Liver (tissue), 9 donors: ENCODE measurements around the gene MAP3K10. TPM values are rescaled to one million over a fixed set of nuclear protein-coding genes. Genes with fewer than 3 reads are reported as not detected.

ENCODE experiments used
- DNase-seq: peaks from one replicate; pipeline ENCODE4 v3.0.0-alpha.2; 2017; ENCODE audit warnings: low spot score
- H3K27ac ChIP-seq, 2 donors: one replicate each; pipeline ENCODE4 v1.7.0; 2013; ENCODE audit warnings: inconsistent platforms in 2 of 2, low read length in 2 of 2, control low read depth in 1 of 2, low read depth in 1 of 2, mild to moderate bottlenecking in 1 of 2
- H3K27me3 ChIP-seq, 4 donors: one replicate each; pipeline versions ENCODE4 v1.6.1 to v1.7.0; 2013; ENCODE audit warnings: low read length in 3 of 4, inconsistent platforms in 1 of 4, mild to moderate bottlenecking in 1 of 4, moderate library complexity in 1 of 4; ENCODE audit not compliant: control insufficient read depth in 4 of 4, insufficient read depth in 4 of 4
- H3K36me3 ChIP-seq, 4 donors: one replicate each; pipeline versions ENCODE4 v1.6.1 to v1.7.0; 2013; ENCODE audit warnings: low read length in 3 of 4, mild to moderate bottlenecking in 3 of 4, low read depth in 1 of 4, moderate library complexity in 1 of 4; ENCODE audit not compliant: control insufficient read depth in 4 of 4, insufficient read depth in 3 of 4
- H3K4me1 ChIP-seq, 4 donors: one replicate each; pipeline versions ENCODE4 v1.6.1 to v1.7.0; 2013; ENCODE audit warnings: low read length in 3 of 4, mild to moderate bottlenecking in 3 of 4, moderate library complexity in 1 of 4; ENCODE audit not compliant: control insufficient read depth in 4 of 4, insufficient read depth in 4 of 4
- H3K4me3 ChIP-seq, 3 donors: one replicate each; pipeline versions ENCODE4 v1.6.1 to v1.7.0; 2013; ENCODE audit warnings: low read length in 3 of 3, control low read depth in 1 of 3, low read depth in 1 of 3, mild to moderate bottlenecking in 1 of 3
- H3K9ac ChIP-seq, 2 donors: one replicate each; pipeline ENCODE4 v1.7.0; 2013; ENCODE audit warnings: low read length in 2 of 2, mild to moderate bottlenecking in 2 of 2, moderate library complexity in 2 of 2, control low read depth in 1 of 2, low read depth in 1 of 2
- H3K9me3 ChIP-seq, 4 donors: one replicate each; pipeline versions ENCODE4 v1.6.1 to v1.7.0; 2013; ENCODE audit warnings: low read length in 3 of 4; ENCODE audit not compliant: control insufficient read depth in 4 of 4
- ATF3 ChIP-seq: IDR thresholded peaks from 2 replicates; pipeline ENCODE4 v1.6.1; 2016; ENCODE audit warnings: antibody characterized with exemption
- EGR1 ChIP-seq, 2 donors: IDR thresholded peaks; 2 replicates each; pipeline ENCODE4 v1.6.1; 2016 to 2018; ENCODE audit warnings: antibody characterized with exemption in 2 of 2, low read depth in 2 of 2
- FOXA2 ChIP-seq: IDR thresholded peaks from 2 replicates; pipeline ENCODE4 v1.6.1; 2016; ENCODE audit warnings: antibody characterized with exemption
- GABPA ChIP-seq, 2 donors: IDR thresholded peaks in 1 of 2; conservative IDR thresholded peaks in 1 of 2; 2 replicates each; pipeline ENCODE4 v1.6.1; 2016; ENCODE audit warnings: antibody characterized with exemption in 2 of 2, mild to moderate bottlenecking in 1 of 2, moderate library complexity in 1 of 2
- HNF4A ChIP-seq, 2 donors: conservative IDR thresholded peaks; 2 replicates each; pipeline ENCODE4 v1.6.1; 2016; ENCODE audit warnings: antibody characterized with exemption in 2 of 2, mild to moderate bottlenecking in 2 of 2
- HNF4G ChIP-seq: IDR thresholded peaks from 2 replicates; pipeline ENCODE4 v1.6.1; 2016; ENCODE audit warnings: antibody characterized with exemption
- MAX ChIP-seq: IDR thresholded peaks from 2 replicates; pipeline ENCODE4 v1.6.1; 2016; ENCODE audit warnings: antibody characterized with exemption
- NR2F2 ChIP-seq: IDR thresholded peaks from 2 replicates; pipeline ENCODE4 v1.6.1; 2016; ENCODE audit warnings: antibody characterized with exemption
- RAD21 ChIP-seq, 2 donors: IDR thresholded peaks; 2 replicates each; pipeline ENCODE4 v1.6.1; 2016; ENCODE audit warnings: antibody characterized with exemption in 2 of 2, mild to moderate bottlenecking in 2 of 2
- REST ChIP-seq: IDR thresholded peaks from 2 replicates; pipeline ENCODE4 v1.6.1; 2016; ENCODE audit warnings: antibody characterized with exemption, mild to moderate bottlenecking
- RXRA ChIP-seq, 2 donors: IDR thresholded peaks; 2 replicates each; pipeline ENCODE4 v1.6.1; 2017 to 2018; ENCODE audit warnings: antibody characterized with exemption in 2 of 2, mild to moderate bottlenecking in 1 of 2
- SP1 ChIP-seq: IDR thresholded peaks from 2 replicates; pipeline ENCODE4 v1.6.1; 2018; ENCODE audit warnings: antibody characterized with exemption, mild to moderate bottlenecking
- TAF1 ChIP-seq: conservative IDR thresholded peaks from 2 replicates; pipeline ENCODE4 v1.6.1; 2016; ENCODE audit warnings: antibody characterized with exemption, mild to moderate bottlenecking
- YY1 ChIP-seq: IDR thresholded peaks from 2 replicates; pipeline ENCODE4 v1.6.1; 2016; ENCODE audit warnings: antibody characterized with exemption, mild to moderate bottlenecking
- WGBS: extraction: QIAGEN DNeasy Blood & Tissue Kit; methylation state at CpG from one replicate; pipeline ENCODE4 v1.1.7; 2013; 5-methylcytosine and 5-hydroxymethylcytosine counted together
- polyA plus RNA-seq, 2 donors: library from polyadenylated mRNA; stranded (reverse) in 1 of 2; unstranded in 1 of 2; fragments of 200-250 nt in 1 of 2; fragments of >200 nt in 1 of 2; fragmentation: Nextera tagmentation in 1 of 2; extraction: Ambion mirVana in 1 of 2; gene quantifications; one replicate each; pipeline versions ENCODE4 v1.2.1 to v1.2.3, GENCODE V29; 2013 to 2015
- total RNA-seq, 2 donors: library from RNA; depleted of rRNA; stranded (reverse); fragments of >200 nt; gene quantifications; one replicate each; pipeline ENCODE4 v1.2.3, GENCODE V29; 2014
- TF ChIP-seq, protein P1 (sequence below): IDR thresholded peaks from 2 replicates; pipeline ENCODE4 v1.6.1; 2016; ENCODE audit warnings: antibody characterized with exemption
- donor health status: healthy.
- donor health status: healthy.
- donor health status: healthy.
- donor health status: healthy.
- donor health status: healthy.

The MAP3K10 gene
- total and polyA plus RNA-seq, 4 donors = 0.65 to 3.9 (median 2.1) TPM

GRCh38 chr19:40263440-40264313 lies 72.5 kb downstream of the MAP3K10 start:
- no peak for DNase-seq
- TF ChIP-seq HNF4A (conservative IDR thresholded peaks at IDR 0.05) (no peak), ATF3 (no peak), EGR1 (IDR thresholded peaks at IDR 0.05; ENCODE audit: low read depth in 2 of 2) (no peak), HNF4G (no peak), RAD21 (IDR thresholded peaks at IDR 0.05) (no peak), YY1 (no peak)
- H3K9me3 ChIP-seq = no peaks in the 10 kb centered on the region
- peaks cover 1 to 25% (median 14%) of the 10 kb centered on the region in 4 donors for H3K36me3 ChIP-seq
- 94% methylated on average over 24 of the region's 24 CpGs for WGBS
- no peak overlapping the region for H3K4me3 ChIP-seq
- no peaks in the 10 kb centered on the region for H3K27me3 ChIP-seq
- no peak overlapping the region for H3K27ac ChIP-seq
- H3K9ac ChIP-seq = no peak overlapping the region
- H3K4me1 ChIP-seq = peaks cover 0 to 19% (median 5%) of the 10 kb centered on the region in 4 donors

DNA sequence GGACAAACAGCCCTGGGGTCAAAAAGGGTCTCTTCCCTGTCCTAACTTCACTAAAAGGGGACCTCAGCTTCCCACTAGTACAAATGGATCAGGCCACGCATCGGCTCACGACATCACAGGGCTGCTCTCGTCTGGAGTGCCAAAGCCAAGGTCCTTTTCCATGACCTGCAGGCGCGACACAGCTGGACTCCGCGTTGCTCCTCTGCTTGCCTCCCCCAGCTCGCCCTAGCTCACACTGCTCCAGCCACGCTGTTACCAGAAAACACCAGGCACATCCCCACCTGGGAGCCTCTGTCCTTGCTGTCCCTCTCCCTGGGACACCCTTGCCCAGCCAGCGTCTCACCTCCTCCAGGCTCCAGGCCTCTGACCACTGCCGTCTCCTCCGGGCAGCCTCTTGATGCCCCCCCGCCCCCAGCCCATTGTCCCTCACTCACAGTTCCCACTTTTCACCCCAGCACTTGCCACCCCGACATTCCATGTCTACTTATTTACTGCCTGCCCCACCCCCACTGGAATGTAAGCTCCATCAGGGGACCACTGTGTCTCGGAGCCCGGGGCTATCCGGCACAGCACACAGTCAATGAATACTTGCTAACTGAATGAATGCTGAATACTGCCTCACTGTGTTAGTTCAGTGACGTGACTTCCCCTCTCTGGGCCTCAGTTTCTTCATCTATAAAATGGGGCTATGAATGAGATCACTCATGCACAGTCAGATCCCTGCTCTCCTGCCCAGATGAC lies 73.3 kb downstream of the MAP3K10 start:
- H3K36me3 ChIP-seq = peaks cover 1 to 25% (median 14%) of the 10 kb centered on the region in 4 donors
- WGBS = 85% methylated on average over 19 of the region's 19 CpGs
- H3K9me3 ChIP-seq = no peaks in the 10 kb centered on the region
- H3K4me3 ChIP-seq = no peak overlapping the region
- TF ChIP-seq REST (no peak), NR2F2 (no peak), SP1 (no peak), FOXA2 (no peak), ATF3 (no peak), GABPA (IDR thresholded peaks at IDR 0.05 in 1 of 2, conservative IDR thresholded peaks at IDR 0.05 in 1 of 2) (no peak), MAX (no peak), TAF1 (no peak), RXRA (IDR thresholded peaks at IDR 0.05) (no peak), EGR1 (IDR thresholded peaks at IDR 0.05; ENCODE audit: low read depth in 2 of 2) (no peak), RAD21 (IDR thresholded peaks at IDR 0.05) (no peak)
- TF ChIP-seq, protein P1, sequence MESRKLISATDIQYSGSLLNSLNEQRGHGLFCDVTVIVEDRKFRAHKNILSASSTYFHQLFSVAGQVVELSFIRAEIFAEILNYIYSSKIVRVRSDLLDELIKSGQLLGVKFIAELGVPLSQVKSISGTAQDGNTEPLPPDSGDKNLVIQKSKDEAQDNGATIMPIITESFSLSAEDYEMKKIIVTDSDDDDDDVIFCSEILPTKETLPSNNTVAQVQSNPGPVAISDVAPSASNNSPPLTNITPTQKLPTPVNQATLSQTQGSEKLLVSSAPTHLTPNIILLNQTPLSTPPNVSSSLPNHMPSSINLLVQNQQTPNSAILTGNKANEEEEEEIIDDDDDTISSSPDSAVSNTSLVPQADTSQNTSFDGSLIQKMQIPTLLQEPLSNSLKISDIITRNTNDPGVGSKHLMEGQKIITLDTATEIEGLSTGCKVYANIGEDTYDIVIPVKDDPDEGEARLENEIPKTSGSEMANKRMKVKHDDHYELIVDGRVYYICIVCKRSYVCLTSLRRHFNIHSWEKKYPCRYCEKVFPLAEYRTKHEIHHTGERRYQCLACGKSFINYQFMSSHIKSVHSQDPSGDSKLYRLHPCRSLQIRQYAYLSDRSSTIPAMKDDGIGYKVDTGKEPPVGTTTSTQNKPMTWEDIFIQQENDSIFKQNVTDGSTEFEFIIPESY = no peak
- DNase-seq = no peak
- H3K27me3 ChIP-seq = no peaks in the 10 kb centered on the region
- no peak overlapping the region for H3K27ac ChIP-seq
- no peak overlapping the region for H3K9ac ChIP-seq
- peaks cover 0 to 23% (median 5%) of the 10 kb centered on the region in 4 donors for H3K4me1 ChIP-seq

Other genes starting within 250 kb of the MAP3K10 start
- gene PSMC4, start 220.3 kb upstream of the MAP3K10 start, total RNA-seq = 10 to 100 TPM; 70.7 to 88.7 TPM
- gene PSMC4, start 220.3 kb upstream of the MAP3K10 start, polyA plus RNA-seq = 10 to 100 TPM; 46.0 to 89.3 TPM
- 1 to 10 TPM; 2.3 to 4.9 TPM for gene ZNF546, start 194.4 kb upstream of the MAP3K10 start, total RNA-seq
- gene ZNF546, start 194.4 kb upstream of the MAP3K10 start, polyA plus RNA-seq = 1 to 10 TPM; 1.1 to 2.0 TPM
- 10 to 100 TPM in 1 of 2 donors, 1 to 10 TPM in 1; 7.8 to 18.0 TPM for gene ZNF780B, start 135.2 kb upstream of the MAP3K10 start, total RNA-seq
- 1 to 10 TPM; 1.4 to 3.8 TPM for gene ZNF780B, start 135.2 kb upstream of the MAP3K10 start, polyA plus RNA-seq
- 10 to 100 TPM; 11.7 to 18.7 TPM for gene ZNF780A, start 100.5 kb upstream of the MAP3K10 start, total RNA-seq
- 10 to 100 TPM; 10.9 to 16.3 TPM for gene ZNF780A, start 100.5 kb upstream of the MAP3K10 start, polyA plus RNA-seq
- gene TTC9B, start 27.0 kb downstream of the MAP3K10 start, total RNA-seq = not detected
- gene TTC9B, start 27.0 kb downstream of the MAP3K10 start, polyA plus RNA-seq = under 1 TPM in 1 of 2 donors, not detected in 1; 0.14 TPM
- 1 to 10 TPM in 1 of 2 donors, under 1 TPM in 1; 0.84 to 2.5 TPM for gene CCNP, start 35.3 kb downstream of the MAP3K10 start, total RNA-seq
- 1 to 10 TPM; 1.2 to 3.7 TPM for gene CCNP, start 35.3 kb downstream of the MAP3K10 start, polyA plus RNA-seq
- gene AKT2, start 93.9 kb downstream of the MAP3K10 start, total RNA-seq = 100 to 1,000 TPM in 1 of 2 donors, 10 to 100 TPM in 1; 49.6 to 110 TPM
- 10 to 100 TPM; 23.2 to 71.3 TPM for gene AKT2, start 93.9 kb downstream of the MAP3K10 start, polyA plus RNA-seq
- gene C19orf47, start 157.0 kb downstream of the MAP3K10 start, total RNA-seq = 1 to 10 TPM; 3.9 to 4.3 TPM
- 1 to 10 TPM; 5.7 to 6.0 TPM for gene C19orf47, start 157.0 kb downstream of the MAP3K10 start, polyA plus RNA-seq
- gene PLD3, start 157.3 kb downstream of the MAP3K10 start, total RNA-seq = 100 to 1,000 TPM in 1 of 2 donors, 10 to 100 TPM in 1; 88.9 to 122 TPM
- 100 to 1,000 TPM in 1 of 2 donors, 10 to 100 TPM in 1; 56.0 to 125 TPM for gene PLD3, start 157.3 kb downstream of the MAP3K10 start, polyA plus RNA-seq
- under 1 TPM in 1 of 2 donors, not detected in 1; 0.17 TPM for gene HIPK4, start 198.8 kb downstream of the MAP3K10 start, total RNA-seq
- under 1 TPM in 1 of 2 donors, not detected in 1; 0.02 TPM for gene HIPK4, start 198.8 kb downstream of the MAP3K10 start, polyA plus RNA-seq
- gene PRX, start 222.0 kb downstream of the MAP3K10 start, total RNA-seq = 1 to 10 TPM in 1 of 2 donors, under 1 TPM in 1; 0.56 to 1.0 TPM
- gene PRX, start 222.0 kb downstream of the MAP3K10 start, polyA plus RNA-seq = under 1 TPM; 0.03 to 0.47 TPM
- gene SERTAD1, start 234.6 kb downstream of the MAP3K10 start, total RNA-seq = 1 to 10 TPM; 3.7 to 6.0 TPM
- gene SERTAD1, start 234.6 kb downstream of the MAP3K10 start, polyA plus RNA-seq = 1 to 10 TPM; 3.6 to 6.8 TPM